ENCODE results near the gene CAPN2. TPM values are rescaled to one million over a fixed set of nuclear protein-coding genes. Genes with fewer than 3 reads are reported as not detected.
A peak's percentile ranks its signal among the peaks of the same experiment; 100 is the strongest.

Gene CAPN2
- total RNA-seq, 4 donors from 2014 or later, result 143 to 276 (median 202) TPM

DNA sequence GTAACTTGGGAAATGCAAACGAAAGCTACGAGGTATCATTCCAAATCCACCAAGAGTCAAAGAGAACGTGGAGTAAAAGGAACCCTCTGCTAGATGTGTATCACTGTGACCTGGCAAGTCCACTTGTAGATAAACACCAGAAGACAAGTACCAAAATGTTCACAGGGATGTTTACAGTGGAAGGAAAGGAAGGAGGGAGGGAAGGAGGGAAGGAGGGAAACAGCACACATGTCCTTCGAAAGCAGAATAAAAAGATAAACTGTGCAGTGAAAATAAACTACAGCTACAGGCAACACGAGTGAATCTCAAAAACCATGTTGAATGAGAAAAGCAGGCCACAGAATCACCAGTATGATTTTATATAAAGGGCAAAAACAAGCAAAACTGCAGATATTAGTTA, 73.5 kb downstream of the CAPN2 start:
- no peaks in the 10 kb centered on the region for H3K9me3 ChIP-seq
- H3K27ac ChIP-seq, result peak overlapping the region in 1 of 4 donors; percentile 8
- no peak overlapping the region for H3K4me3 ChIP-seq
- no peaks in the 10 kb centered on the region for H3K4me1 ChIP-seq
- TF ChIP-seq, protein P1, sequence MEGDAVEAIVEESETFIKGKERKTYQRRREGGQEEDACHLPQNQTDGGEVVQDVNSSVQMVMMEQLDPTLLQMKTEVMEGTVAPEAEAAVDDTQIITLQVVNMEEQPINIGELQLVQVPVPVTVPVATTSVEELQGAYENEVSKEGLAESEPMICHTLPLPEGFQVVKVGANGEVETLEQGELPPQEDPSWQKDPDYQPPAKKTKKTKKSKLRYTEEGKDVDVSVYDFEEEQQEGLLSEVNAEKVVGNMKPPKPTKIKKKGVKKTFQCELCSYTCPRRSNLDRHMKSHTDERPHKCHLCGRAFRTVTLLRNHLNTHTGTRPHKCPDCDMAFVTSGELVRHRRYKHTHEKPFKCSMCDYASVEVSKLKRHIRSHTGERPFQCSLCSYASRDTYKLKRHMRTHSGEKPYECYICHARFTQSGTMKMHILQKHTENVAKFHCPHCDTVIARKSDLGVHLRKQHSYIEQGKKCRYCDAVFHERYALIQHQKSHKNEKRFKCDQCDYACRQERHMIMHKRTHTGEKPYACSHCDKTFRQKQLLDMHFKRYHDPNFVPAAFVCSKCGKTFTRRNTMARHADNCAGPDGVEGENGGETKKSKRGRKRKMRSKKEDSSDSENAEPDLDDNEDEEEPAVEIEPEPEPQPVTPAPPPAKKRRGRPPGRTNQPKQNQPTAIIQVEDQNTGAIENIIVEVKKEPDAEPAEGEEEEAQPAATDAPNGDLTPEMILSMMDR (IDR thresholded peaks at IDR 0.05), result no peak
- no peak for TF ChIP-seq POLR2A (IDR thresholded peaks at IDR 0.05)
- DNase-seq, result no peak
- peaks cover 0 to 53% (median 0%) of the 10 kb centered on the region in 3 donors for H3K36me3 ChIP-seq
- H3K27me3 ChIP-seq, result no peaks in the 10 kb centered on the region

DNA sequence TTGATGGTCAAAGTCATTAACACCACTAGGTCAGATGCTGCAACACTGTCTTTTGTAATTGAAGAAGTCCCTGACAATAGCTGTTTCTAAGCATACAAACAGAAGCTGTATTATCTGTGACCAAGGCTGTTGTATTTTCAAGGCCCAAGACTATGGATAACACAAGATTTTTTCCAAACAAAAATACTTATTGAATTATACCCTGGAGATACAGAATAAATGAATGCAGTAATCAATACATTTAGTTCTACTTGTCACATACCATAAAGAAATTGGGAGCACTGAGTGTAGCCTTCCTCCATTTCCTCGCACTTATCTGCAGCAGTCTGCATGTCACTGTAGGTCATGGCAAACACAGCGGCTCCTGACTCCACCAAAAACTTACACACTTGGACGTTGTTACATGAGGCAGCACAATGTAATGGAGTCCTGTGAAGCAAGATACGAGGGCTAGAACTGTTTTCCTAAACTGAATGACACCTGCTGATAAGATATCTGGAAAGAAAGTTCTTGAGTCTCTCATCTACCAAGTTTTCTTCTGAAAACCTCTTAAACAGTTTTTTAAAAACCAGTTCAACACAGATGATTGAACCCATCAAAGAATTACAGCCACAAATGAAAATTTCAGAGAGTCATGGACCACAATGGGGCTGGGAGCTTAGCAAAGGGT, 76.5 kb downstream of the CAPN2 start:
- H3K4me3 ChIP-seq, result no peak overlapping the region
- no peak overlapping the region for H3K27ac ChIP-seq
- no peaks in the 10 kb centered on the region for H3K27me3 ChIP-seq
- DNase-seq, result no peak
- no peaks in the 10 kb centered on the region for H3K4me1 ChIP-seq
- TF ChIP-seq, protein P1 (IDR thresholded peaks at IDR 0.05), result no peak
- TF ChIP-seq POLR2A (IDR thresholded peaks at IDR 0.05), result no peak
- H3K9me3 ChIP-seq, result no peaks in the 10 kb centered on the region
- peaks cover 0 to 60% (median 0%) of the 10 kb centered on the region in 3 donors for H3K36me3 ChIP-seq

DNA sequence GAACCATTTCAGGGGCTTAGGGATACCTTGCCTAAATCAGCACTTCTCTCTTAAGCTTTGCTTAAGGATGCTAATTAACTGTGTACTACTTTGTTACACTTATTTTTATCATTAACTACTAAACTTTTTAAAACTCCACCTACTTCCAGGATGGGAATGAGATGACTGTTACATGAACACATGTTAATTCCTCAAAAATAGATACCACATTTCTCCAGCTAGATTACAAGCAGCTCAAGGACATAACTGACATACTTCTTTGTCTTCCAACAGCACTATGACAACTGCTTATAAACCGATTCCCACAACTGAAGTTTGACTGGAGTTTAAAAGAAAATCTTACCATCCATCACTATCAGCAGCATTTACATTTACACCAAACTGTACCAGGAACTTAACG, 79.7 kb downstream of the CAPN2 start:
- H3K27me3 ChIP-seq, result no peaks in the 10 kb centered on the region
- no peaks in the 10 kb centered on the region for H3K9me3 ChIP-seq
- H3K4me3 ChIP-seq, result no peak overlapping the region
- TF ChIP-seq, protein P1 (IDR thresholded peaks at IDR 0.05), result no peak
- TF ChIP-seq POLR2A (IDR thresholded peaks at IDR 0.05), result no peak
- no peak overlapping the region for H3K27ac ChIP-seq
- no peaks in the 10 kb centered on the region for H3K4me1 ChIP-seq
- peaks cover 0 to 64% (median 0%) of the 10 kb centered on the region in 3 donors for H3K36me3 ChIP-seq
- DNase-seq, result no peak

DNA sequence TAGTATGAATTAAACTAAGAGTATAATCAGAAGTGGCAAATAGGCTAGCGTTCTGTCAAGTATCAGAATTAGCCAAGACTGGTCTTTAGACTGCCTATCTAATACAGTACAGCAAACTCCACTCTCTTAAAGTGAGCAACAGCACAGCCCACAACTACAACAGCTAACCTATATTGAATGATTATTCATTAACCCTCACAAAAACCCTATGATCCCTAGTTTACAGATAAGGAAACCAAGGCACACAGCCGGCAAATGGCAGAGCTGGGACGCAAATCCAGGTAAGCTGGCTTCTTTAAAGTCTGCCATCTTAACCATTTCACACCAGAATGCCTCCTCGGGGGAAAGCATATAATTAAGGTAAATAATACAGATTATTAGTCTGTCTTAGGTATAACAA, 81.4 kb downstream of the CAPN2 start:
- Histone ChIP-seq H3K4me3 (no peak overlapping the region), H3K27me3 (no peaks in the 10 kb centered on the region), H3K27ac (no peak overlapping the region), H3K9me3 (no peaks in the 10 kb centered on the region), H3K4me1 (no peaks in the 10 kb centered on the region), H3K36me3 (peaks cover 0 to 68% (median 0%) of the 10 kb centered on the region in 3 donors)
- no peak for DNase-seq
- no peak for TF ChIP-seq POLR2A (IDR thresholded peaks at IDR 0.05)
- TF ChIP-seq, protein P1 (IDR thresholded peaks at IDR 0.05), result no peak

DNA sequence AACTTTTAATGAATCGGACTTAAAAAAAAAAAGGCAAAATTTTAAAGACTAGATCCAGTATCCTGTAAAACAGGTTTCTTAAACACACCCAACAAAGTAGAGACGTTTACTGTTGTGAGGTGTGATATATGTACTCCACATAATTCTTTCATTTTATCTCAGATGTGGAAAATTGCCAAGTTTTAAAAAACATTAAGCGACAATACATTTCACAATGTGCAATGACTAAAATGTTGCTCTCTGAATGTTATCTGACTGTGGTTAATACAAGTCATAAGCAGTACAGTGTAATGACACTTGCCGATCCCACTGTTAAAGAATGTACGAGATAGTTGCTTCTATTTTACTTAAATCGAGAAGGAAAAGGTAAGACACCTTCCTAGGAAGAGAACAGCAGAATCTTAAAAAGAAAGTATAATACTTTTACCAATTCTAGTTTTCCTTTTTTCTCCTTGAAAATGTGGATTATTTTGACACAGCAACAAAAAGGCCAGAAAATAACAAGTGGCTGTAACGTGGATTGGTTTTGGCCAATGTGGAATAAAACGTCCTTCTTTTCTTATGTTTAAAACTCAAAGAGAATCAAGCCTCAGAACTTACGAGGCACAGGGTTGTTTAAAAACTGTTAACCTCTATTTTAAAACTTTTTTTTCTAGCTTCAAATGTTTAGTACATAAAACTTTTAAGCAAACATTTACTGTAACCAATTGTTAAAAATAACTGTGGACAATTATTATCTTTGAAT, 82.0 kb downstream of the CAPN2 start:
- Histone ChIP-seq H3K27ac (no peak overlapping the region), H3K4me1 (no peaks in the 10 kb centered on the region), H3K27me3 (no peaks in the 10 kb centered on the region), H3K36me3 (peaks cover 0 to 69% (median 0%) of the 10 kb centered on the region in 3 donors), H3K9me3 (no peaks in the 10 kb centered on the region), H3K4me3 (no peak overlapping the region)
- TF ChIP-seq, protein P1 (IDR thresholded peaks at IDR 0.05), result no peak
- TF ChIP-seq POLR2A (IDR thresholded peaks at IDR 0.05), result no peak
- DNase-seq, result no peak

All from Peyer's patch (tissue), 4 donors.